Gastrocnemius medialis (tissue), 4 donors: ENCODE data around the gene TMA7.

Experiments used
- POLR2A ChIP-seq, 2 donors: fragments of 450-650 bp; IDR thresholded peaks; one replicate each; pipeline ENCODE4 v1.6.1; 2017; ENCODE audit warnings: antibody characterized with exemption in 2 of 2, mild to moderate bottlenecking in 2 of 2, moderate library complexity in 2 of 2
- TF ChIP-seq, protein P1 (sequence below), 5 experiments: fragments of 450-650 bp in 3 of 5; fragments of 200-600 bp in 2 of 5; sonication (generic) in 2 of 5; IDR thresholded peaks in 4 of 5; conservative IDR thresholded peaks in 1 of 5; 1 replicate in 4 of 5; 2 replicates in 1 of 5; pipeline ENCODE4 v1.5.1; 2016 to 2019; ENCODE audit warnings: antibody characterized with exemption in 5 of 5, mild to moderate bottlenecking in 3 of 5, moderate library complexity in 3 of 5

DNA sequence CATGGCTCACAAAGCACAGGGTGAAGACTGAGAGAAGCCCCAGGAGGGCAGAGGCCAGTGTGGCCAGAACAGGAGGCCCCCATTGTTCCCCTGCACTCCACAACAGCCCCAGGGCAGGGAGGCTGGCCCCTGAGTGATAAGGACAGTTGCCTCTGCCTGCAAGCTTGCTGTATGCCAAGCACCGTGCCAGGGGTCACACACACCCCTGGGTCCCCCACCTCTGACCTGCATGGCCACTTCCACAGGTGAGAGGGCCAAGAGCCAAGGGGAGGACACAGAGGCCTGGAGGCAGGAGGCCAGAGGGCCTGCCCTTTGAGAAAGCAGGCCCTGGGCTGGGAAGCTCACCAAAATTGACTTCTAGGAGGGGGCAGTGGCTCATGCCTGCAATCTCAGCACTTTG is 30.2 kb downstream of the TMA7 start:
- TF ChIP-seq, protein P1, sequence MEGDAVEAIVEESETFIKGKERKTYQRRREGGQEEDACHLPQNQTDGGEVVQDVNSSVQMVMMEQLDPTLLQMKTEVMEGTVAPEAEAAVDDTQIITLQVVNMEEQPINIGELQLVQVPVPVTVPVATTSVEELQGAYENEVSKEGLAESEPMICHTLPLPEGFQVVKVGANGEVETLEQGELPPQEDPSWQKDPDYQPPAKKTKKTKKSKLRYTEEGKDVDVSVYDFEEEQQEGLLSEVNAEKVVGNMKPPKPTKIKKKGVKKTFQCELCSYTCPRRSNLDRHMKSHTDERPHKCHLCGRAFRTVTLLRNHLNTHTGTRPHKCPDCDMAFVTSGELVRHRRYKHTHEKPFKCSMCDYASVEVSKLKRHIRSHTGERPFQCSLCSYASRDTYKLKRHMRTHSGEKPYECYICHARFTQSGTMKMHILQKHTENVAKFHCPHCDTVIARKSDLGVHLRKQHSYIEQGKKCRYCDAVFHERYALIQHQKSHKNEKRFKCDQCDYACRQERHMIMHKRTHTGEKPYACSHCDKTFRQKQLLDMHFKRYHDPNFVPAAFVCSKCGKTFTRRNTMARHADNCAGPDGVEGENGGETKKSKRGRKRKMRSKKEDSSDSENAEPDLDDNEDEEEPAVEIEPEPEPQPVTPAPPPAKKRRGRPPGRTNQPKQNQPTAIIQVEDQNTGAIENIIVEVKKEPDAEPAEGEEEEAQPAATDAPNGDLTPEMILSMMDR (IDR thresholded peaks at IDR 0.05 in 4 of 5, conservative IDR thresholded peaks at IDR 0.05 in 1 of 5) = no peak
- no peak for TF ChIP-seq POLR2A (IDR thresholded peaks at IDR 0.05)
